ENCODE measurements around the gene STAP2.

GRCh38 chr19:4292515-4292914, 46.1 kb downstream of the STAP2 start:
- TF ChIP-seq POU6F1 (CRISPR knock-in tag; IDR thresholded peaks at IDR 0.05; ENCODE audit: borderline replicate concordance, low read depth) (no peak), ARNTL (CRISPR knock-in tag; IDR thresholded peaks at IDR 0.05; ENCODE audit: borderline replicate concordance, low read depth) (no peak), RARB (CRISPR knock-in tag; IDR thresholded peaks at IDR 0.05) (no peak), CSRNP3 (CRISPR knock-in tag; IDR thresholded peaks at IDR 0.05) (no peak), ZFP30 (CRISPR knock-in tag; IDR thresholded peaks at IDR 0.05) (no peak), ZNF70 (CRISPR knock-in tag; IDR thresholded peaks at IDR 0.05) (no peak)

Data from SK-N-SH treated with all-trans-retinoic acid at 6 μM for 48 hours (cell line).